Activated CD8-positive, alpha-beta memory T cell treated with anti-CD3 and anti-CD28 coated beads for 1 hour (primary cell): ENCODE data around the gene ZNF436.

Experiments used
- DNase-seq, 2 donors: peaks; one replicate each; pipeline ENCODE4 v3.0.0-alpha.2; 2020; ENCODE audit warnings: low read depth in 1 of 2; ENCODE audit errors: extremely low read depth in 1 of 2

Gene ZNF436

GRCh38 chr1:23367791-23368561, 1.7 kb downstream of the ZNF436 start:
- DNase-seq: peak; percentile 93 to 94

- DNase-seq: no peak
These were observed 2.2 kb downstream of the ZNF436 start for GRCh38 chr1:23367451-23367790.

DNA sequence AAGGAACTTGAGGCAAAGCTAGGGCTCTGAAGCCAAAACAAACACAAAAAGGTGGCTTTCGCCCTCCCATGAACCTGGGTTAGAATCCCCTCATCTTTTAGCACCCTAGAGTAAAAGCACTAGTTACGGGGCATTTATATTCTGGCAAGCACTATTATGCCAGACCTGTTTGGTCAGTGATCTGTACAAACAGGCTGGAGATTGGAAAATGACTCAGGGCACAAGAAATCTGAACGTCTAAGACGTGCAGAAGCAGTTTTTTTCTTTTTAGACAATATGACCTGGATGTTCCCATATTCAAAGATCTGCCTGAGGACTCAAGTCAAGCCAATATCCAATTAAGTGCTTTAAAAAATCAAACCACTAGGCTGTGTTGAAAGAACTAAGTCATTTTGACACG, 3.0 kb downstream of the ZNF436 start:
- DNase-seq: no peak

DNA sequence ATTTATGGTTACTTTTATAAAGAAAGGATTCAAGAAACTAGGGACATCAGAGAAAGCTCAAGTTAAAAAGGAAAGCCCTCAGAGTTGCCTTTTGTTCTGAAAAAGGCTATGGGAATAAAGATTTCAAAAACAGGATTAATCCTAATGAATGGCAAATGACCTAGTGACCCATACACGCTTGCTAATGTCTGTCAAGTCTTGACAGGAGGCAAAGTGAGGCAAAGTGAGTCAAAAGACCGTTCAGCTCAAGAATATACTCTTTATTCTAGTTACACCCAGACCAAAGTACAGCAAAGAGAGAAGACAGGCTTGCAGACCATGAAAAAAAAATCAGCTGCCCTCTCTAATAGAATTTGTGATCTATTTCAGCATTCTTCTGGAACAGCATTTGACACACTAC, 3.5 kb downstream of the ZNF436 start:
- no peak for DNase-seq

DNA sequence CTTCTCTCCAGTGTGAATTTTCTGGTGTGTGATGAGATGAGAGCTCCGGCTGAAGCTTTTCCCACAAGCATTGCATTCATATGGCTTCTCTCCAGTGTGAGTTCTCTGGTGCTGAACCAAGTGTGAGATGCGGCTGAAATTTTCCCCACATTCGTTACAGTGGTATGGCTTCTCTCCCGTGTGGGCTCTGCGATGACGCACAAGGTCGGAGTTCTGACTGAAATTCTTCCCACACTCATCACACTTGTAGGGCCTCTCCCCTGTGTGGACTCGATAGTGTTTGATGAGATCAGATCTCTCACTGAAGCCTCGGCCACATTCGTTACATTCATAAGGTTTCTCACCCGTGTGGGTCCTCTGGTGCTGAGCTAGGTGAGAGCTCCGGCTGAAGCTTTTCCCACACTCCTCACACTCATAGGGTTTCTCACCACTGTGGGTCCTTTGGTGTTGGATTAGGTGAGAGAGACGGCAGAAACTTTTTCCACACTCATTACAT, 7.4 kb downstream of the ZNF436 start:
- DNase-seq: no peak

GRCh38 chr1:23358310-23358875, 11.2 kb downstream of the ZNF436 start:
- no peak for DNase-seq

DNA sequence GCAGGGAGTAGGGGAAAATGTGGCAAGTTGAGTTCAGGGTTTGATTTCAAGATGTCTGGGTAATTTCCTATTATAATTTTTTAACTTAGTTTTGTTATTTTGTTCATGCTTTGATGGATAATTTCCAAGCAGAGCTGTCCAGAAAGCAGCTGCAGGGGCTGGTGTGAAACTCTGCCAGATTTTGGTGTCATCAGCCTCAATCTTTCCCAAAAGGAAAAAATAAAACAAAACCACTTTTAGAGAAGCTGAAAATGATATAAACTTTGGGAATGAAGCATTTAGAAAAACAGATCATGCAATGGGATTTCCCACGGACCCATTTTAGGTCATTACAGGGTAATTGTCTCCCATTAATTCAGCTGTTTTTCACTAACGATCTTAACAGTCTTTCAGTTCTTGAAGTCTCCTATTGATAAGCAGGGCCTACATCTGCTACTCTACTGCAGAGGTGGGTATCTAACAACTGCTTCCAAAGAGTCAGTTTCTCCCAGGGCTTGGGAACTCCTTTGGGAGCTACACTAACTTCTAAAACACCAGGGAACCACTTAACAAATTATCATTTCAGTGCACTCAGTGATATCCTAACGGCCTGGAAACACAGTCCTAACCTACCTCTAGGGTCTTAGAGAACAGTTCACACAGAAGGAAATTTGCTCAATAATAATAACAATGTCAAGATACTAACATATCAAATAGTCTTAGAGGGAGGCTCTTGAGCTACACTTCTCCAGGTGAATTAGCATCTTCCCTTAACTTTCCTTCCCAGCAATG, 12.3 kb downstream of the ZNF436 start:
- DNase-seq: no peak

GRCh38 chr1:23356471-23357137, 13.0 kb downstream of the ZNF436 start:
- DNase-seq: no peak

- no peak for DNase-seq
These were observed 15.4 kb downstream of the ZNF436 start for GRCh38 chr1:23354245-23354644.

GRCh38 chr1:23352096-23352695, 17.4 kb downstream of the ZNF436 start:
- no peak for DNase-seq

- no peak for DNase-seq
These were observed 23.7 kb downstream of the ZNF436 start for GRCh38 chr1:23345920-23346319.

GRCh38 chr1:23344987-23345472, 24.6 kb downstream of the ZNF436 start:
- DNase-seq: no peak

DNA sequence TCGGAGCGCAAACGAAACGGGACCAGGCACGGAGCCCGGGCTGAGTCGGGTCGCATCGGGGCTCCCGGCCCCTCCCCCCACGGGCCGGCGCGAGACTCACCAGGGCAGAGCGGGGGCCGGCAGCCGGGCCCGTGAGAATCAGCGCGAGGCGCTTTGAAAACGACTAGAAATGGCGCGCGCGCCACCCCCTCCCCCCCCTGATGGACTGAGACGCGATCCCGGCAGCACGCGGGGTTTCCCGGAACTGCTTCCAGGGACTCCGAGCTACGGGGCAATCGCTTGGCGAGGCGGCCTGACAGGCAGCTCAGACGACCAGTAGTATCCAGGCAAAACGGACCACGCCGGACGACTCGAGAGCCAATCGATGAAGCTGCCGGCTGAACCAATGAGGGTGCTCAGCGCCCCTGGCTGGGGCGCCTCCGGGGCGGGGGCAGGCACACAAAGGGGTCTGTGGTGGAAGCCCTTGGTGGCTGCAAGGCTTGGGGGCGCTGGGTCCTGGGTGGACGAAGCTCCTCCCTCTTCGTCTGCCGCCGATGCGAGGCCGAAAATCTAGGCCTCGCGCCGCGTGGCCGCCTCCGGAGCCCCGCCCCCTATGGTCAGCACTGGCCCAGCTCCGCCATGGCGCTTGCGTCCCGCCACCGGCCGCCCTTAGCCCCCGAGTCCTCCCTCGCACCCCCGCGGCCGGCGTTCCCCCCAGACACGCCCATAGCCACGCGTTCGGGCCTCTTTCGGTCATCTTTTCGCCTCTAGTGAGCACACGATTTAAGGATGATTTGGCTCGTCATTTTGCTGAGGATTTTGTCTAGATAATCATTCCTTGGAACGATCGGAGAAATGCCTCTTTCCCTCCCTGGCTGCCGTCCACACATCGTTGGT, 25.3 kb downstream of the ZNF436 start, which contains the start of gene HNRNPR:
Gene HNRNPR, minus strand, starts transcription at position 174 of the 876 bp plus-strand sequence. CDS start 3,276 bp downstream, outside the sequence.
- peak; percentile 98 for DNase-seq

DNA sequence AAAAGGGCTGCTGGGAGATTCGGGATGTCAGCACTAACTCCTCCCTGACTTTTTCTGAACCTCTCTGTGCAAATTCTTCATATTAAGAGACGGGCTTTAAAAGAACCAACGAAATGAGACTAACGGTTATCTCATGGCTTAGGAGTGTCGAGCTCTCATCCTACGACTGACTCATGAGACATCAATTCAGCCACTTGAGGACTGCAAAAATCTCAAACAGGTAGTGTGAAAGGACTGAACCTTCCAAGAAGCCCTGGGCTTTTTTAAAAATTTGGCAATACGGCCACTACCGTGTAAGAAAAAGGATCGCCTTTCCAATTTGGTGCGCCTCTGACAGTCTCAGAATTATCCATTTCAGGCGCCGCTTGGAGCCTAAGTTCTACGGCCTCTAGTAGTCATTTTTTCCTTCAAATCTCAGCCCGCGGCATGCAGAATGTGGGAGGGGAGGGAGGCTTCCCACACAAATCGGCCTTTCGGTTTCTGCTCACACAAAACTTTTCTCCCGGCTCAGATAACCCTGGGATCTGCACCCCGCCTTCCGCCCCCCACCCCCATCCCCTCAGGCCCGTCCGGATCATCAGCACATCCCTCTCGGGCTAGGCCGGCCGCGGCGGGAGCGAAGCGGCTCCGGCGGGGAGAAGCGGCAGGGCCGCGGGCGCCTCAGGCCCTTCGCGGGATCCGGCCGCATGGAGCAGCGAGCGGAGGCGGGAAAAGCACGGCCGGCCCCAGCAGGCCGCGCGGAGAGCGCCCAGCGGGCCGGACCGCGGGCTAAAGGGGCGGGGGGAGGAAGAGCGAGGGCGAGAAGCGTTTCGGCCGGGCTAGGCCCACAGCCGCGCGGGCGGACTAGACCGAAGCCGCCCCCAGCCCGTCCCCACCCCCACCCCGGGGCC, 26.2 kb downstream of the ZNF436 start:
- no peak for DNase-seq

- no peak for DNase-seq
These were observed 27.5 kb downstream of the ZNF436 start for GRCh38 chr1:23341931-23342692.

DNA sequence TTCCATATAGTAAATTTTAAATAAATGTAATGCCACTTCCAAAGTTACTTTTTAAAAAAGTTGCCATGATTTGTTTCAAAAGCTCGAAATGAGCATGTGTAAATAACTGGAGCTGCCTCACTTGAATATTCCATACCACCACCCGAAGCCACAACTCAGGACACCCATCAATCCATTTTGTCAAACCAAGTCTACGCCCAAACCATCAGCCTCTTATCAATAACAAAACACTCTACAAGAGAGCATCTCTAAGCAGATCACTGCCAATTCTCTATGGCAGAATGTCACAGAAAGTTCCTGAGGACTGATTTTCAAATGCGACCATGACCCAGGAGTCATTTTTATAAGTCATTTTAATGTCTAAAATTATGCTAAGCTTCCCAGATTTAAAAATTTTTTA, 30.0 kb downstream of the ZNF436 start:
- no peak for DNase-seq

GRCh38 chr1:23337869-23338268, 31.8 kb downstream of the ZNF436 start:
- DNase-seq: no peak

GRCh38 chr1:23331713-23332112, 37.9 kb downstream of the ZNF436 start:
- no peak for DNase-seq
